ENCODE data around the gene MAGI3. TPM values are rescaled to one million over a fixed set of nuclear protein-coding genes. Genes with fewer than 3 reads are reported as not detected.
A peak's percentile ranks its signal among the peaks of the same experiment; 100 is the strongest.

Gene MAGI3
- total RNA-seq, 1 experiment from 2014 or later = 7.2 TPM

DNA sequence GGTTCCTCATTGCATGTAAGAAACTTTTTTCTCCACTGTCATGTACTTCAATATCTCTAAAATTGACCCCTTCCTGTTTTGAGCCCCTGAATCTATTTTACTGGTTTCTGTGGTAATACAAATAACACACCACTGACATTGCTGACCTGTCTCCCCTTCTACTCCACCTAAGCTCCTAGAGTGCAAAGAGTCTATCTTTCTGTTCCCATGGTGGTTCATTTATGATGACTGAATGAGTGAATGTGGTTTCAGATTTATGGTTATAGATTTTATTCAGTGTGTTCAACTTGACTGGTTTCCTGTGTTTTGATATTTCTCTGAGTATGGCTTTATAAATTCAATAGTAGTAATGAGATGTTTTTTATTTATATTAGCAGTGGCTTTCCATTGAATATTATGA, 127.7 kb downstream of the MAGI3 start:
- TF ChIP-seq, protein P1, sequence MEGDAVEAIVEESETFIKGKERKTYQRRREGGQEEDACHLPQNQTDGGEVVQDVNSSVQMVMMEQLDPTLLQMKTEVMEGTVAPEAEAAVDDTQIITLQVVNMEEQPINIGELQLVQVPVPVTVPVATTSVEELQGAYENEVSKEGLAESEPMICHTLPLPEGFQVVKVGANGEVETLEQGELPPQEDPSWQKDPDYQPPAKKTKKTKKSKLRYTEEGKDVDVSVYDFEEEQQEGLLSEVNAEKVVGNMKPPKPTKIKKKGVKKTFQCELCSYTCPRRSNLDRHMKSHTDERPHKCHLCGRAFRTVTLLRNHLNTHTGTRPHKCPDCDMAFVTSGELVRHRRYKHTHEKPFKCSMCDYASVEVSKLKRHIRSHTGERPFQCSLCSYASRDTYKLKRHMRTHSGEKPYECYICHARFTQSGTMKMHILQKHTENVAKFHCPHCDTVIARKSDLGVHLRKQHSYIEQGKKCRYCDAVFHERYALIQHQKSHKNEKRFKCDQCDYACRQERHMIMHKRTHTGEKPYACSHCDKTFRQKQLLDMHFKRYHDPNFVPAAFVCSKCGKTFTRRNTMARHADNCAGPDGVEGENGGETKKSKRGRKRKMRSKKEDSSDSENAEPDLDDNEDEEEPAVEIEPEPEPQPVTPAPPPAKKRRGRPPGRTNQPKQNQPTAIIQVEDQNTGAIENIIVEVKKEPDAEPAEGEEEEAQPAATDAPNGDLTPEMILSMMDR (conservative IDR thresholded peaks at IDR 0.05; ENCODE audit: low read depth, low read length) = no peak
- TF ChIP-seq EZH2phosphoT487 (IDR thresholded peaks at IDR 0.05; ENCODE audit: borderline replicate concordance, low read length) (no peak), EZH2 (IDR thresholded peaks at IDR 0.05; ENCODE audit: low read length, unreplicated experiment) (no peak)
- intact Hi-C loops (cut with micrococcal nuclease) = no loop called here
- H3K27me3 ChIP-seq (ENCODE audit: low read length) = no peaks in the 10 kb centered on the region
- H3K27ac ChIP-seq (ENCODE audit: low read length) = no peak overlapping the region
- CTCF ChIA-PET = no interaction called here
- no peak for DNase-seq
- no peak for ATAC-seq
- no peaks in the 10 kb centered on the region for H3K9me3 ChIP-seq (ENCODE audit: low read length)
- POLR2A ChIA-PET (ENCODE audit: unreplicated experiment) = no interaction called here
- H3F3A ChIP-seq (ENCODE audit: low read length, unreplicated experiment) = peaks cover 8% of the 10 kb centered on the region
- 0 out of 2 replicates have a peak, but pooled peaks cover 4% of the 10 kb centered on the region for H3K79me2 ChIP-seq (ENCODE audit: low read length)
- H3K4me3 ChIP-seq (ENCODE audit: low read length) = no peak overlapping the region
- no peaks in the 10 kb centered on the region for H3K36me3 ChIP-seq (ENCODE audit: low read depth, low read length)
- H3K9ac ChIP-seq (ENCODE audit: low read length) = no peak overlapping the region
- H3K4me2 ChIP-seq (ENCODE audit: low read length) = no peak overlapping the region
- H3K4me1 ChIP-seq (ENCODE audit: insufficient read depth, low read length) = peaks cover 26% of the 10 kb centered on the region
- no peaks in the 10 kb centered on the region for H3K9me2 ChIP-seq (replicated peaks; ENCODE audit: low read length)
- BruUV-seq (replicated peaks) = no TSS peak
- no peaks in the 10 kb centered on the region for H4K20me1 ChIP-seq (ENCODE audit: low read length)
- H2AFZ ChIP-seq (ENCODE audit: low read length) = no peak overlapping the region

DNA sequence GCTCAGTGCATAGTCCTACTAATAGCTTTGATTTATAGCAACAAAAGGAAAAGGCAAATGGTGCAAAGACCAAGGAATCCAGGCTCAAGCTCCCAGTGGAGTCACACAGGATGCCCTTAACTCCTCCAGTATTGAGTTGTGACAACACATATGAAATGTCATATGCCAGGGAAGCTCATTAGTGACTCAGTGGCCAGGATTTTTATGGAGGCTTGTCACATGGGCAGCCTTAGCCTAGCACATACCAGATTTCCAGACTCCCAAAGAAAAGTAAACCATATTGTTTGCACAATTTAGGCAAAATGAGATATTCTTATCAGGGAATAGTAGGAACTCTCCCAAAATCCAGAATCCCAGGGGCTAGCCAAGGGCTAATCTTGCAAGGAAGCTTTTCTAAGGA, 129.2 kb downstream of the MAGI3 start:
- ChIA-PET POLR2A (ENCODE audit: unreplicated experiment) (no interaction called here), CTCF (no interaction called here)
- H2AFZ ChIP-seq (ENCODE audit: low read length) = no peak overlapping the region
- H3K4me1 ChIP-seq (ENCODE audit: insufficient read depth, low read length) = peaks cover 26% of the 10 kb centered on the region
- no TSS peak for BruUV-seq (replicated peaks)
- no peaks in the 10 kb centered on the region for H4K20me1 ChIP-seq (ENCODE audit: low read length)
- H3F3A ChIP-seq (ENCODE audit: low read length, unreplicated experiment) = peaks cover 8% of the 10 kb centered on the region
- no peaks in the 10 kb centered on the region for H3K9me3 ChIP-seq (ENCODE audit: low read length)
- no peak overlapping the region for H3K4me3 ChIP-seq (ENCODE audit: low read length)
- ATAC-seq = peak; percentile 50; the same call in 1 of the 2 replicates
- no peak overlapping the region for H3K27ac ChIP-seq (ENCODE audit: low read length)
- intact Hi-C loops (cut with micrococcal nuclease) = no loop called here
- peak; percentile 52 for DNase-seq
- H3K9ac ChIP-seq (ENCODE audit: low read length) = no peak overlapping the region
- H3K4me2 ChIP-seq (ENCODE audit: low read length) = no peak overlapping the region
- H3K36me3 ChIP-seq (ENCODE audit: low read depth, low read length) = no peaks in the 10 kb centered on the region
- no peaks in the 10 kb centered on the region for H3K27me3 ChIP-seq (ENCODE audit: low read length)
- no peaks in the 10 kb centered on the region for H3K9me2 ChIP-seq (replicated peaks; ENCODE audit: low read length)
- TF ChIP-seq, protein P1 (conservative IDR thresholded peaks at IDR 0.05; ENCODE audit: low read depth, low read length) = no peak
- 0 out of 2 replicates have a peak, but pooled peaks cover 4% of the 10 kb centered on the region for H3K79me2 ChIP-seq (ENCODE audit: low read length)

DNA sequence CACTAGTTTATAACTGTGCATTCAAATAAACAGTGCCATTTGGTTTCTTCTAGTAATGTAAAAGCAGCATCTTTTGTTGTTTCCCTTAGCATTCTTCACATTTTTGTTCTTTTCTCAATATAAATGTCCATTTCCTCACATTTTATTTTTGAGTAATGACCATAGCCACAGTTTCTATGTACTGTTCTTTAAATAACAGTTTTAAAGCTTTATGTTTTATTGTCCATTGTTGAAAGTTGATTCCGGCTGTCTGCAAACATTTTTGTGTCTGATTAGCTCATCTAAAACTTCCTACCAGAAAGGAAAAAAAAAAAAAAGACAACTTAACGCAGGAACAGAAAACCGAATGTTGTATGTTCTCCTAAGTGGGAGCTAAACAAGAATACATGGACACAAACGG, 139.7 kb downstream of the MAGI3 start:
- H3F3A ChIP-seq (ENCODE audit: low read length, unreplicated experiment) = no peaks in the 10 kb centered on the region
- no peaks in the 10 kb centered on the region for H3K79me2 ChIP-seq (ENCODE audit: low read length)
- H3K27ac ChIP-seq (ENCODE audit: low read length) = no peak overlapping the region
- no peak for DNase-seq
- H3K36me3 ChIP-seq (ENCODE audit: low read depth, low read length) = no peaks in the 10 kb centered on the region
- ChIA-PET CTCF (interaction anchor here (0.6 to 0.7 kb wide), 2 partner anchors 77 to 377 kb away, joined by 3 to 5 read pairs; no protein-coding TSS in a partner anchor), POLR2A (ENCODE audit: unreplicated experiment) (no interaction called here)
- H2AFZ ChIP-seq (ENCODE audit: low read length) = no peak overlapping the region
- no peaks in the 10 kb centered on the region for H3K9me3 ChIP-seq (ENCODE audit: low read length)
- no peak for TF ChIP-seq EZH2phosphoT487 (IDR thresholded peaks at IDR 0.05; ENCODE audit: borderline replicate concordance, low read length)
- TF ChIP-seq, protein P1 (conservative IDR thresholded peaks at IDR 0.05; ENCODE audit: low read depth, low read length) = no peak
- no peak for TF ChIP-seq EZH2 (IDR thresholded peaks at IDR 0.05; ENCODE audit: low read length, unreplicated experiment)
- H3K4me1 ChIP-seq (ENCODE audit: insufficient read depth, low read length) = no peaks in the 10 kb centered on the region
- no peak for ATAC-seq
- no peaks in the 10 kb centered on the region for H4K20me1 ChIP-seq (ENCODE audit: low read length)
- no peaks in the 10 kb centered on the region for H3K27me3 ChIP-seq (ENCODE audit: low read length)
- BruUV-seq (replicated peaks) = no TSS peak
- no peak overlapping the region for H3K4me3 ChIP-seq (ENCODE audit: low read length)
- no peaks in the 10 kb centered on the region for H3K9me2 ChIP-seq (replicated peaks; ENCODE audit: low read length)
- intact Hi-C loops (cut with micrococcal nuclease) = loop anchor here (5.0 kb wide), 2 partner anchors 132 to 138 kb away; partner anchors contain the start of gene MAGI3
- H3K9ac ChIP-seq (ENCODE audit: low read length) = no peak overlapping the region
- no peak overlapping the region for H3K4me2 ChIP-seq (ENCODE audit: low read length)

Measured in PC-3 (cell line).